HepG2 (cell line): ENCODE results near the gene DBNDD2. TPM values are rescaled to one million over a fixed set of nuclear protein-coding genes. Genes with fewer than 3 reads are reported as not detected.

Experiments used
- BCL6 ChIP-seq: IDR thresholded peaks from 2 replicates; pipeline ENCODE4 v1.6.1; 2016; ENCODE audit warnings: missing genetic modification reagents, missing compliant biosample characterization
- HMG20B ChIP-seq: conservative IDR thresholded peaks from 2 replicates; pipeline ENCODE4 v1.6.1; 2016; ENCODE audit warnings: missing genetic modification reagents, missing compliant biosample characterization
- KMT2B ChIP-seq: IDR thresholded peaks from 2 replicates; pipeline ENCODE4 v1.6.1; 2016; ENCODE audit warnings: missing genetic modification reagents, missing compliant biosample characterization
- MAF1 ChIP-seq: sonication (generic); formaldehyde crosslinking; IDR thresholded peaks from 2 replicates; pipeline ENCODE4 v1.5.0; 2020; ENCODE audit warnings: missing genetic modification reagents, borderline replicate concordance
- MED13 ChIP-seq: sonication (generic); formaldehyde crosslinking; IDR thresholded peaks from 2 replicates; pipeline ENCODE4 v1.5.0; 2020; ENCODE audit warnings: missing genetic modification reagents
- NR2F1 ChIP-seq, 2 experiments: fragments of 450-650 bp in 1 of 2; formaldehyde crosslinking in 1 of 2; IDR thresholded peaks; 2 replicates each; pipeline versions ENCODE4 v1.5.0 to v1.6.1; 2016 to 2020; ENCODE audit warnings: mild to moderate bottlenecking in 1 of 2, missing compliant biosample characterization in 1 of 2, missing genetic modification reagents in 1 of 2, moderate library complexity in 1 of 2
- RORA ChIP-seq: sonication (generic); formaldehyde crosslinking; IDR thresholded peaks from 2 replicates; pipeline ENCODE4 v1.5.0; 2020; ENCODE audit warnings: mild to moderate bottlenecking, missing genetic modification reagents, moderate library complexity
- SETDB1 ChIP-seq: sonication (generic); formaldehyde crosslinking; IDR thresholded peaks from 2 replicates; pipeline ENCODE4 v1.5.1; 2020; ENCODE audit warnings: missing genetic modification reagents, mild to moderate bottlenecking, borderline replicate concordance
- STAG1 ChIP-seq: sonication (generic); formaldehyde crosslinking; IDR thresholded peaks from 2 replicates; pipeline ENCODE4 v1.4.0; 2020; ENCODE audit warnings: missing genetic modification reagents
- ZBTB3 ChIP-seq: sonication (generic); formaldehyde crosslinking; IDR thresholded peaks from 2 replicates; pipeline ENCODE4 v1.4.0; 2020; ENCODE audit warnings: low read depth, mild to moderate bottlenecking, moderate library complexity, missing genetic modification reagents, borderline replicate concordance
- ZFP1 ChIP-seq: IDR thresholded peaks from 2 replicates; pipeline ENCODE4 v1.6.1; 2016
- ZNF326 ChIP-seq: sonication (generic); formaldehyde crosslinking; IDR thresholded peaks from 2 replicates; pipeline ENCODE4 v1.4.0; 2020; ENCODE audit warnings: missing genetic modification reagents, borderline replicate concordance
- ZNF441 ChIP-seq: sonication (generic); formaldehyde crosslinking; IDR thresholded peaks from 2 replicates; pipeline ENCODE4 v1.7.0; 2021; ENCODE audit warnings: missing genetic modification reagents, borderline replicate concordance
- ZNF446 ChIP-seq: sonication (generic); formaldehyde crosslinking; IDR thresholded peaks from 2 replicates; pipeline ENCODE4 v1.5.0; 2020; ENCODE audit warnings: mild to moderate bottlenecking, missing genetic modification reagents
- ZNF451 ChIP-seq: sonication (generic); formaldehyde crosslinking; IDR thresholded peaks from 2 replicates; pipeline ENCODE4 v1.5.0; 2020; ENCODE audit warnings: mild to moderate bottlenecking, missing genetic modification reagents
- polyA plus RNA-seq, 8 experiments: library from polyadenylated mRNA; depleted of rRNA in 3 of 8; stranded (reverse) in 7 of 8; unstranded in 1 of 8; fragments of >200 nt; fragmentation: Illumina TruSeq in 4 of 8; extraction: Trizol in 4 of 8; gene quantifications; 2 replicates each; pipeline versions ENCODE4 v1.2.1 to v1.2.3, GENCODE V29; 2011 to 2016; ENCODE audit warnings: low read depth in 4 of 8, missing spikeins in 1 of 8, mixed read lengths in 1 of 8; ENCODE audit not compliant: insufficient read depth in 1 of 8
- total RNA-seq, 5 experiments: library from RNA; depleted of rRNA; stranded (reverse); fragments of >200 nt; fragmentation: Illumina TruSeq; extraction: Trizol; gene quantifications; 2 replicates each; pipeline ENCODE4 v1.2.3, GENCODE V29; 2016; ENCODE audit warnings: low read depth in 1 of 5
- TF ChIP-seq, protein P1 (sequence below): sonication (generic); formaldehyde crosslinking; IDR thresholded peaks from 2 replicates; pipeline ENCODE4 v1.4.0; 2020; ENCODE audit warnings: missing genetic modification reagents, borderline replicate concordance
- TF ChIP-seq, protein P2 (sequence below): sonication (generic); formaldehyde crosslinking; IDR thresholded peaks from 2 replicates; pipeline ENCODE4 v1.4.0; 2020; ENCODE audit warnings: missing genetic modification reagents
- TF ChIP-seq, protein P3 (sequence below): sonication (generic); formaldehyde crosslinking; IDR thresholded peaks from 2 replicates; pipeline ENCODE4 v1.8.1; 2023; ENCODE audit warnings: mild to moderate bottlenecking, missing genetic modification reagents
- TF ChIP-seq, protein P4 (sequence below): sonication (generic); formaldehyde crosslinking; IDR thresholded peaks from 2 replicates; pipeline ENCODE4 v1.8.1; 2023; ENCODE audit warnings: missing genetic modification reagents, mild to moderate bottlenecking, borderline replicate concordance
- TF ChIP-seq, protein P5 (sequence below): sonication (generic); formaldehyde crosslinking; conservative IDR thresholded peaks from 2 replicates; pipeline ENCODE4 v1.8.0; 2022; ENCODE audit warnings: mild to moderate bottlenecking, moderate library complexity, missing genetic modification reagents

The DBNDD2 gene
- total and polyA plus RNA-seq, 2 of the 13 experiments (the other 11 are each of a cell fraction or from before 2014, with no cell fraction given) = 16.7 to 47.6 TPM

DNA sequence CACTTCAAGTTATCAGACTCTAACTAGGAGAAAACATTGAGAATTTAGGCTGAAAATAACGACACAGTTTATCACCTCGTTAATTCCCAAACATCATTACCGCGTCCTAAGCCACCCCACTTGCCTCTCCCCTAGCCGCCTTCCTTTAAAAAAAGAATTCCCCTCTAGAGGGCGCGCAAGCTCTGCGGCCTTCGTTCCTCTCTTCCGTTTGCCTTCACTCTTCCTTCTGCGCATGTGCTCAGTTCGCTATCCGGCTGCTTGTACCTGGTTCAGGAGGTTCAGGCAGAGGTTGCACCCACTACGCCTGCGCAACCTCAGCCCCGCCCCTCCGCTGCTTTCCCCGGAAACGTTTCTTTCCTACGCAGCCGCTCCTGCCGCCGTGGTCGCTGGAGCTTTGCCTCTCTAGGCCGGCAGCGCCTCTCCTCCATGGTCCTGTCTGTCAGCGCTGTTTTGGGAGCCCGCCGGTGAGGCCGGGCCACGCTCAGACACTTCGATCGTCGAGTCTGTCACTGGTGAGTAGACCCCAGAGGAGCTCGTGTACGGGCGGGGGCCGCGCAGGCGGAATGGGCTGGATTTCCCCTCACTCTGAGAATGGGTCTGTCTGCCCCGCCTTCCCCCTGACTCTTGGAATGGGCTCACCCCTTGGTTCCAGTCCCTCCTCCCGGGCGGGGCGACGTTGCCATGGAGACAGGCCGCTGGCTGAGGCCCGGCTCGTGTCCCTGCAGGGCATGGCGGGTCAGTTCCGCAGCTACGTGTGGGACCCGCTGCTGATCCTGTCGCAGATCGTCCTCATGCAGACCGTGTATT is 45.1 kb upstream of the DBNDD2 start, which contains the start of gene SYS1 (continued):
- TF ChIP-seq, protein P1, sequence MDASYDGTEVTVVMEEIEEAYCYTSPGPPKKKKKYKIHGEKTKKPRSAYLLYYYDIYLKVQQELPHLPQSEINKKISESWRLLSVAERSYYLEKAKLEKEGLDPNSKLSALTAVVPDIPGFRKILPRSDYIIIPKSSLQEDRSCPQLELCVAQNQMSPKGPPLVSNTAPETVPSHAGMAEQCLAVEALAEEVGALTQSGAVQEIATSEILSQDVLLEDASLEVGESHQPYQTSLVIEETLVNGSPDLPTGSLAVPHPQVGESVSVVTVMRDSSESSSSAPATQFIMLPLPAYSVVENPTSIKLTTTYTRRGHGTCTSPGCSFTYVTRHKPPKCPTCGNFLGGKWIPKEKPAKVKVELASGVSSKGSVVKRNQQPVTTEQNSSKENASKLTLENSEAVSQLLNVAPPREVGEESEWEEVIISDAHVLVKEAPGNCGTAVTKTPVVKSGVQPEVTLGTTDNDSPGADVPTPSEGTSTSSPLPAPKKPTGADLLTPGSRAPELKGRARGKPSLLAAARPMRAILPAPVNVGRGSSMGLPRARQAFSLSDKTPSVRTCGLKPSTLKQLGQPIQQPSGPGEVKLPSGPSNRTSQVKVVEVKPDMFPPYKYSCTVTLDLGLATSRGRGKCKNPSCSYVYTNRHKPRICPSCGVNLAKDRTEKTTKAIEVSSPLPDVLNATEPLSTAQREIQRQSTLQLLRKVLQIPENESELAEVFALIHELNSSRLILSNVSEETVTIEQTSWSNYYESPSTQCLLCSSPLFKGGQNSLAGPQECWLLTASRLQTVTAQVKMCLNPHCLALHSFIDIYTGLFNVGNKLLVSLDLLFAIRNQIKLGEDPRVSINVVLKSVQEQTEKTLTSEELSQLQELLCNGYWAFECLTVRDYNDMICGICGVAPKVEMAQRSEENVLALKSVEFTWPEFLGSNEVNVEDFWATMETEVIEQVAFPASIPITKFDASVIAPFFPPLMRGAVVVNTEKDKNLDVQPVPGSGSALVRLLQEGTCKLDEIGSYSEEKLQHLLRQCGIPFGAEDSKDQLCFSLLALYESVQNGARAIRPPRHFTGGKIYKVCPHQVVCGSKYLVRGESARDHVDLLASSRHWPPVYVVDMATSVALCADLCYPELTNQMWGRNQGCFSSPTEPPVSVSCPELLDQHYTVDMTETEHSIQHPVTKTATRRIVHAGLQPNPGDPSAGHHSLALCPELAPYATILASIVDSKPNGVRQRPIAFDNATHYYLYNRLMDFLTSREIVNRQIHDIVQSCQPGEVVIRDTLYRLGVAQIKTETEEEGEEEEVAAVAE (CRISPR knock-in tag) = peak; percentile 92
- TF ChIP-seq ZNF441 = peak; percentile 76; the same call in 1 of the 2 replicates
- peak; percentile 94 for TF ChIP-seq KMT2B (CRISPR knock-in tag)
- TF ChIP-seq, protein P2, sequence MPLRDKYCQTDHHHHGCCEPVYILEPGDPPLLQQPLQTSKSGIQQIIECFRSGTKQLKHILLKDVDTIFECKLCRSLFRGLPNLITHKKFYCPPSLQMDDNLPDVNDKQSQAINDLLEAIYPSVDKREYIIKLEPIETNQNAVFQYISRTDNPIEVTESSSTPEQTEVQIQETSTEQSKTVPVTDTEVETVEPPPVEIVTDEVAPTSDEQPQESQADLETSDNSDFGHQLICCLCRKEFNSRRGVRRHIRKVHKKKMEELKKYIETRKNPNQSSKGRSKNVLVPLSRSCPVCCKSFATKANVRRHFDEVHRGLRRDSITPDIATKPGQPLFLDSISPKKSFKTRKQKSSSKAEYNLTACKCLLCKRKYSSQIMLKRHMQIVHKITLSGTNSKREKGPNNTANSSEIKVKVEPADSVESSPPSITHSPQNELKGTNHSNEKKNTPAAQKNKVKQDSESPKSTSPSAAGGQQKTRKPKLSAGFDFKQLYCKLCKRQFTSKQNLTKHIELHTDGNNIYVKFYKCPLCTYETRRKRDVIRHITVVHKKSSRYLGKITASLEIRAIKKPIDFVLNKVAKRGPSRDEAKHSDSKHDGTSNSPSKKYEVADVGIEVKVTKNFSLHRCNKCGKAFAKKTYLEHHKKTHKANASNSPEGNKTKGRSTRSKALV (CRISPR knock-in tag) = peak; percentile 75; the same call in 1 of the 2 replicates
- TF ChIP-seq SETDB1 (CRISPR knock-in tag) = no peak
- peak; percentile 68; the same call in 1 of the 2 replicates for TF ChIP-seq MED13 (CRISPR knock-in tag)
- TF ChIP-seq MAF1 = peak; percentile 80; the same call in 1 of the 2 replicates
- TF ChIP-seq BCL6 (CRISPR knock-in tag) = peak; percentile 73
- no peak for TF ChIP-seq ZNF446 (CRISPR knock-in tag)
- peak; percentile 95 for TF ChIP-seq ZBTB3 (CRISPR knock-in tag)
- peak; percentile 47 for TF ChIP-seq HMG20B (CRISPR knock-in tag)
- no peak for TF ChIP-seq ZNF451
- peak; percentile 82 for TF ChIP-seq ZFP1
- TF ChIP-seq, protein P3, sequence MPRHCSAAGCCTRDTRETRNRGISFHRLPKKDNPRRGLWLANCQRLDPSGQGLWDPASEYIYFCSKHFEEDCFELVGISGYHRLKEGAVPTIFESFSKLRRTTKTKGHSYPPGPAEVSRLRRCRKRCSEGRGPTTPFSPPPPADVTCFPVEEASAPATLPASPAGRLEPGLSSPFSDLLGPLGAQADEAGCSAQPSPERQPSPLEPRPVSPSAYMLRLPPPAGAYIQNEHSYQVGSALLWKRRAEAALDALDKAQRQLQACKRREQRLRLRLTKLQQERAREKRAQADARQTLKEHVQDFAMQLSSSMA (CRISPR knock-in tag) = peak; percentile 89; the same call in 1 of the 2 replicates
- TF ChIP-seq RORA (CRISPR knock-in tag) = no peak
- TF ChIP-seq NR2F1 (CRISPR knock-in tag; IDR thresholded peaks at IDR 0.05) = no peak; a peak in 2 of 4 replicates
- no peak; the same call in 1 of the 2 replicates for TF ChIP-seq ZNF326 (CRISPR knock-in tag)
- TF ChIP-seq STAG1 (CRISPR knock-in tag) = peak; percentile 73
- TF ChIP-seq, protein P4, sequence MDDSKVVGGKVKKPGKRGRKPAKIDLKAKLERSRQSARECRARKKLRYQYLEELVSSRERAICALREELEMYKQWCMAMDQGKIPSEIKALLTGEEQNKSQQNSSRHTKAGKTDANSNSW (CRISPR knock-in tag) = peak; percentile 85; the same call in 1 of the 2 replicates
- TF ChIP-seq, protein P5, sequence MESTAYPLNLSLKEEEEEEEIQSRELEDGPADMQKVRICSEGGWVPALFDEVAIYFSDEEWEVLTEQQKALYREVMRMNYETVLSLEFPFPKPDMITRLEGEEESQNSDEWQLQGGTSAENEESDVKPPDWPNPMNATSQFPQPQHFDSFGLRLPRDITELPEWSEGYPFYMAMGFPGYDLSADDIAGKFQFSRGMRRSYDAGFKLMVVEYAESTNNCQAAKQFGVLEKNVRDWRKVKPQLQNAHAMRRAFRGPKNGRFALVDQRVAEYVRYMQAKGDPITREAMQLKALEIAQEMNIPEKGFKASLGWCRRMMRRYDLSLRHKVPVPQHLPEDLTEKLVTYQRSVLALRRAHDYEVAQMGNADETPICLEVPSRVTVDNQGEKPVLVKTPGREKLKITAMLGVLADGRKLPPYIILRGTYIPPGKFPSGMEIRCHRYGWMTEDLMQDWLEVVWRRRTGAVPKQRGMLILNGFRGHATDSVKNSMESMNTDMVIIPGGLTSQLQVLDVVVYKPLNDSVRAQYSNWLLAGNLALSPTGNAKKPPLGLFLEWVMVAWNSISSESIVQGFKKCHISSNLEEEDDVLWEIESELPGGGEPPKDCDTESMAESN = peak; percentile 97
